Activated CD4-positive, alpha-beta T cell treated with anti-CD3 and anti-CD28 coated beads for 1 hour (primary cell): ENCODE data around the gene MT1H.
A peak's percentile ranks its signal among the peaks of the same experiment; 100 is the strongest.
"Not testable (repeated sequence)": the region's sequence is repeated elsewhere in the genome, so short reads cannot be mapped to it uniquely, and the experiment has no call there.

Source experiments
- DNase-seq: peaks from one replicate; pipeline ENCODE4 v3.0.0-alpha.2; 2020

The MT1H gene

GRCh38 chr16:56669005-56669839 is at the start of gene MT1H:
TSS of gene MT1H (plus strand) at chr16:56669814. CDS start at chr16:56669885, 71 bp downstream.
- DNase-seq = no peak

- DNase-seq = no peak
Observed at GRCh38 chr16:56620339-56620897, 49.2 kb upstream of the MT1H start.

GRCh38 chr16:56621665-56622445 is 47.8 kb upstream of the MT1H start:
- not testable (repeated sequence) for DNase-seq

GRCh38 chr16:56623184-56623583 is 46.4 kb upstream of the MT1H start:
- not testable (repeated sequence) for DNase-seq

GRCh38 chr16:56623637-56624036 is 46.0 kb upstream of the MT1H start:
- DNase-seq = no peak

- DNase-seq = peak; percentile 40
Observed at GRCh38 chr16:56625140-56625942, 44.3 kb upstream of the MT1H start, which contains the start of gene MT1E. TSS of gene MT1E (plus strand) at chr16:56625781. CDS start at chr16:56625852, 71 bp downstream.

GRCh38 chr16:56625943-56626654 is 43.5 kb upstream of the MT1H start:
- no peak for DNase-seq

GRCh38 chr16:56626685-56627084 is 42.9 kb upstream of the MT1H start:
- no peak for DNase-seq

GRCh38 chr16:56628486-56629350 is 40.9 kb upstream of the MT1H start:
- no peak for DNase-seq

- no peak for DNase-seq
Observed at GRCh38 chr16:56629531-56629930, 40.1 kb upstream of the MT1H start.

GRCh38 chr16:56630134-56630533 is 39.5 kb upstream of the MT1H start:
- DNase-seq = no peak

GRCh38 chr16:56631197-56631596 is 38.4 kb upstream of the MT1H start:
- DNase-seq = no peak

GRCh38 chr16:56631832-56632155 is 37.8 kb upstream of the MT1H start:
- no peak for DNase-seq

- DNase-seq = no peak
Observed at GRCh38 chr16:56632156-56632847, 37.3 kb upstream of the MT1H start, which contains the start of gene MT1M. TSS of gene MT1M (plus strand) at chr16:56632659. CDS start at chr16:56632732, 73 bp downstream.

GRCh38 chr16:56632848-56633365 is 36.7 kb upstream of the MT1H start:
- no peak for DNase-seq

GRCh38 chr16:56633535-56633934 is 36.1 kb upstream of the MT1H start:
- DNase-seq = no peak

GRCh38 chr16:56634715-56635440 is 34.7 kb upstream of the MT1H start:
- DNase-seq = no peak

- DNase-seq = no peak
Observed at GRCh38 chr16:56635441-56635967, 34.1 kb upstream of the MT1H start.
